Activated naive CD4-positive, alpha-beta T cell treated with Interleukin-2 at 50 U/mL for 16 hours (primary cell): ENCODE results near the gene PTS.

Source experiments
- DNase-seq: peaks from one replicate; pipeline ENCODE4 v3.0.0-alpha.2; 2020

Gene PTS

DNA sequence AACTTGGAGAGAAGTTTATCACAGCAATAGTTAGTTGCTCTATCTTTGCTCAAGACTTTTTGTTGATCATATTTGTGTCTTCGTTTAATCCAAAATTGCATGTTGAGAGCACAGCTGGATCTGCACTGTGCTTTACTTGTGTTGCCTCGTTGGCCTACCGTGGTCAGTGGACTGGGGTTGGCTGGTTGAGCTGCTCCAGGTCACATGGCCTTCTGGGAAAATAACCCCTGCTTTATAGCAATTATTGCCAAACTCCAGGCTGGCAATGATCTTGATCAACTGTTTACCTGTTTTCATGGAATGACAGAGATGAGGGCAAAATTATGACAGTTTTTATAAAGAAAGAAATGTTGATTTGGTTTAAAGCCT is 40.2 kb downstream of the PTS start:
- DNase-seq: no peak

DNA sequence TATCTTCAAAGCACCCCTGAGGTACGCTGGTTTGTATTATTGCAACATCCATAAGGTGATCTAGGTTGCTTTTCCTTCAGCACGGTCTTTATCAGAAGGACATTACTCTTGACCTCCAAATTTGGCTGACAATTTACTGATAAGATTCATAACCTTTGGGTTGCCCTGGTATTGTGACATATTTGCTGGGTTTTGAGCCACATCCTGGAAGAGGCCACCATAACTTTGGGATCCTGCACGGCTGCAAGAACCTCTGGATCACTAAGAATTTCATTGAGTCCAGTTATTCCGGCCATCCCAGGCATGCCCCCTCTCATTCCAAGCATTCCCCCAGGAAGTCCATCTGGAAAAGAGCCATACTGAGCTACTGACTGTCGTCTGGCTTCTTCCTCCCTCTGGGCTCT is 41.0 kb downstream of the PTS start:
- DNase-seq: no peak

- no peak for DNase-seq
These were observed 42.2 kb downstream of the PTS start for GRCh38 chr11:112268406-112268805.

GRCh38 chr11:112269139-112269538 is 42.9 kb downstream of the PTS start:
- DNase-seq: no peak

DNA sequence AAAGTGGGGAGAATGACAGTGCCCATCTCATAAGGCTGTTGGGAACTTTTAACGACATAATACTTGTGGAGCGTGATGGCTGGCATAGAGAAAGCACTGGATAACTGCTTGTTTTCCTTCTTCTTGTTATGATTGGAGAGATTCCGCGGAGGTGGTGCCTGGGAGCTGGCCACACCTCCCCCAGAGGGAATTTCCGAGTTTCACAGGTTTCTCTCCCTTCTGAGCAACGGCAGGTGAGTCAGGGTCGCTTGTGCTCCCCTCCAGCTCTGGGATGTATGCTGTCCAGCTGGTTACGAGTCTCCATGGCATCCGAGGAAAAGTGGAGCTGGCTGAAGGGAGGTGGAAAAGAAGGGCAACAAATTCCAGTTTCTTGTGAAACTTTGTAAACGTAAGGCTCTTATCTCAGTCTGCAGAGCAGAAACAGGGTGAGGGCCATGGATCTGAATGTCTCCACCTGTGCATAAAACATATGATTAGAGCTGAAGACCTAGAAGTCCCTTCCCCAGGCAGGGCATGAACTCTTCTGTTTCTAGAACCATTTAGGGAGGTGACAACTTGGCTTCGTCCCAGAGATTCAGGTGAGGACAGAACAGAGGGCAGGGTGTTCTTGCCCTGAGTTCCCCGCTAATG is 44.4 kb downstream of the PTS start:
- DNase-seq: no peak

GRCh38 chr11:112271242-112271641 is 45.0 kb downstream of the PTS start:
- DNase-seq: no peak

DNA sequence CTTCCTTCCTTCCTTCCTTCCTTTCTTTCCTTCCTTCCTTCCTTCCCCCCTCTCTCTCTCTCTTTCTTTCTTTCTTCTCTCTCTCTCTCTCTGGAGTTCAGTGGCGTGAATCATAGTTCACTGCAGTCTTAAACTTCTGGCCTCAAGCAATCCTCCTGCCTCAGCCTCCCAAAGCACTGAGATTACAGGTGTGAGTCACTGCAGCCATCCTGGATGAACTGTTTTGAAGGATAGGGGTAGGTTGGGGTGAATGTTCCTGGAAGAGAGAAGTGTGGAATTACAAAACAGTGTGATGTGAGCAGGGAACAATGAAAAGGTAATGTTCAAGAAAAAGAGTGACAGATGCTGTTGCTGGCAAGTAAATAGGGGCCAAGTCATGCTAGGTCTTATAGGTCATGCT is 46.8 kb downstream of the PTS start:
- no peak for DNase-seq

DNA sequence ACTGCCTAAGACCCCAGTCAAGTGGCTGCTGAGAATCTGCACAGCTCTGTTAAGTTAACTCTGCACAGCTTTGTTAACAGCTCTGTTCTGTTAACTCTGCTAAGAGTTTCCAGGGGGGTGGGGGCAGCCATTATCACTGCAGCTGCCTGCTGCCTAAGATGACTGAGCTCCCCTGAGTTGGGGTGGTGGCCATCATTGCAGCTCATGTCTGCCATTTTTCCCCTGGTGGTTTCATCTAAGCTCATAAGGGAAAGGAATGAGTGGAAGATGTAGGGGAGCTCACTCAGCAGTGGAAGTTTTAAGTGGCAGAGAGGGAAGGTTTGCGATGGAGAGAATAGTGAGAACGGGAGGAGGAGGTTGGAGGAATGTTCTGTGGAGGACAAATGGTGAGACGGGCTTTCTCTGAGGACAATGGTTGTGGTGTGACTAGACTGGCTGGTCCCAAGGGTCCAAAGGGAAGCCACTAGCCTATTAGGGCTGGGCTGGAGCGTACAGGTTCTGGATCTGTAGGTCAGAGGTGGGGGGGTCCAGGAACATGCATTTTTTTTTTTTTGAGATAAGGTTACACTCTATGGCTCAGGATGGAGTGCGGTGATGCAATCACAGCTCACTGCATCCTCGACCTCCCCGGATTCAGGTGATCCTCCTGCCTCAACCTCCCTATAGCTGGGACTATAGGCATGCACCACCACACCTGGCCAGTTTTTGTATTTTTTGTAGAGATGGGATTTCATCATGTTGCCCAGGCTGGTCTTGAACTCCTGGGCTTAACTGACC is 48.0 kb downstream of the PTS start:
- no peak for DNase-seq

- no peak for DNase-seq
These were observed 50.8 kb downstream of the PTS start for GRCh38 chr11:112277029-112277428.

- no peak for DNase-seq
These were observed 51.7 kb downstream of the PTS start for GRCh38 chr11:112277941-112278340.

- no peak for DNase-seq
These were observed 52.6 kb downstream of the PTS start for GRCh38 chr11:112278803-112279202.

DNA sequence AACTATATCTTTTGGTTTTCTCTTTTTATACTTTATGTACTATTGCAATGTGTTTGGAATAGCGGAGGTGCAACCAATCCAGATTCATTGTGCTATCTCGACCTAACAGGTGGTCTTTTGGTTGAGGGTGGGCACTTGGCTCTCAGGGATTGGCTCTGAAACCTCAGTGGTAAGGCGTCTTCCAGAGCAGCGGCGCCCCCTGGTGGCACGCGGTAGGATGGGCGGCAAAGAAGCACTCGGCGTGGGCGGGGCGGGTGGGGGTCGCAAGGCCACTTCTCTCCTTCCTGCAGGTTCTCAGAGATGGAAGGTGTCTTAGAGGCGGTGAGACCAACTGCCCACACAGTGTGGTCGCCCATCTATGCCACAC is 53.7 kb downstream of the PTS start:
- peak; percentile 75 for DNase-seq

- peak; percentile 63 for DNase-seq
These were observed 54.3 kb downstream of the PTS start for GRCh38 chr11:112280268-112281126.

DNA sequence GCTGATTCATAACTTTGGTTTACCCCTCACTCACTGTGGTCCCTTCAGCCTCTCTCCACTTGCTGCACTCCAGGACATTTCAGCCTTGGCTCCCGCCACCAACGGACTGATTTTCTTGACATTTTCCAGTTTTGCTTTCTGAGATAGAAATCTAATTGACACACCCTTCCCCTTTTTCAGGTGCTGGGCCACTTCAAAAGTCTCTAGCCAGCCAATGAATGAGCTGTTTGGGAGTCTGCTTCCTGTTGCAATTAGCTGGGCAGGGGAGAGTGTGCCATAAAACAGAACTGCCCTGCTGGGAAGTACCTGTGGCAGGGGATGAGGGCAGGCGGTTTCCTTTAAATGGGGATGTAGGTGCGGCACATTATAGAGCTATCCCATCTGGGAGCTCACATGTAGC is 55.5 kb downstream of the PTS start:
- no peak for DNase-seq
